HEK293 (cell line): ENCODE measurements around the gene CAMKMT.

Experiments used
- CTCF ChIA-PET: fragments of 350-600 bp; formaldehyde crosslinking; extraction: SDS; loops from one replicate; lab custom pipeline; 2021; ENCODE audit warnings: antibody characterized with exemption; lab: Yijun Ruan, JAX
- POLR2A ChIA-PET: fragments of 300-600 bp; formaldehyde crosslinking; extraction: SDS; loops from one replicate; lab custom pipeline; 2020; ENCODE audit warnings: antibody characterized with exemption, inconsistent platforms; lab: Yijun Ruan, JAX
- H3K27ac ChIP-seq: fragments of 200-500 bp; sonication (Bioruptor generic); 2 replicates; pipeline ENCODE4 v1.5.1; 2014; ENCODE audit warnings: low read depth, low read length, control low read depth, inconsistent platforms; ENCODE audit errors: extremely low read depth
- H3K36me3 ChIP-seq, 2 experiments: fragments of 200-500 bp in 1 of 2; sonication (Bioruptor generic) in 1 of 2; 1 replicate in 1 of 2; 2 replicates in 1 of 2; pipeline ENCODE4 v1.5.1; 2014 to 2017; ENCODE audit warnings: inconsistent platforms in 2 of 2, low read length in 2 of 2; ENCODE audit not compliant: control insufficient read depth in 2 of 2, insufficient read depth in 1 of 2
- H3K4me1 ChIP-seq: fragments of 200-500 bp; sonication (Bioruptor generic); 2 replicates; pipeline ENCODE4 v1.5.1; 2014; ENCODE audit warnings: mild to moderate bottlenecking, low read length, inconsistent platforms; ENCODE audit not compliant: control insufficient read depth, insufficient read depth
- H3K4me3 ChIP-seq: 2 replicates; pipeline ENCODE4 v1.5.1; 2011; ENCODE audit warnings: low read depth, mild to moderate bottlenecking, control low read depth, low read length, moderate library complexity
- H3K9me3 ChIP-seq: fragments of 200-500 bp; sonication (Bioruptor generic); 2 replicates; pipeline ENCODE4 v1.5.1; 2014; ENCODE audit warnings: low read depth, low read length, inconsistent platforms; ENCODE audit not compliant: control insufficient read depth, insufficient read depth
- BCL6B ChIP-seq: fragments of 450-650 bp; formaldehyde crosslinking; IDR thresholded peaks from 2 replicates; pipeline ENCODE4 v1.5.1; 2017; ENCODE audit warnings: missing biosample characterization, missing genetic modification characterization
- HOXD13 ChIP-seq: sonication (generic); formaldehyde crosslinking; IDR thresholded peaks from 2 replicates; pipeline ENCODE4 v1.8.0; 2022; ENCODE audit warnings: missing genetic modification reagents, borderline replicate concordance
- TSHZ1 ChIP-seq: fragments of 450-650 bp; formaldehyde crosslinking; IDR thresholded peaks from 2 replicates; pipeline ENCODE4 v1.5.1; 2016; ENCODE audit warnings: missing biosample characterization, missing genetic modification characterization, borderline replicate concordance
- ZBTB10 ChIP-seq: fragments of 450-650 bp; formaldehyde crosslinking; IDR thresholded peaks from 2 replicates; pipeline ENCODE4 v1.5.1; 2016; ENCODE audit warnings: missing biosample characterization, missing genetic modification characterization
- ZNF148 ChIP-seq: fragments of 450-650 bp; formaldehyde crosslinking; IDR thresholded peaks from 2 replicates; pipeline ENCODE4 v1.5.0; 2017; ENCODE audit warnings: missing biosample characterization, missing genetic modification characterization, borderline replicate concordance
- ZNF302 ChIP-seq: fragments of 450-650 bp; formaldehyde crosslinking; IDR thresholded peaks from 2 replicates; pipeline ENCODE4 v1.5.1; 2016; ENCODE audit warnings: missing biosample characterization, missing genetic modification characterization, low read depth
- ZNF354C ChIP-seq: fragments of 450-650 bp; formaldehyde crosslinking; IDR thresholded peaks from 2 replicates; pipeline ENCODE4 v1.5.1; 2016; ENCODE audit warnings: missing biosample characterization, missing genetic modification characterization, low read depth, borderline replicate concordance
- ZNF560 ChIP-seq: fragments of 450-650 bp; formaldehyde crosslinking; IDR thresholded peaks from 2 replicates; pipeline ENCODE4 v1.5.1; 2017; ENCODE audit warnings: missing biosample characterization, missing genetic modification characterization, borderline replicate concordance
- ZNF585B ChIP-seq: fragments of 450-650 bp; formaldehyde crosslinking; IDR thresholded peaks from 2 replicates; pipeline ENCODE4 v1.5.1; 2016; ENCODE audit warnings: missing biosample characterization, missing genetic modification characterization
- ZNF660 ChIP-seq: fragments of 450-650 bp; IDR thresholded peaks from 2 replicates; pipeline ENCODE4 v1.5.1; 2018; ENCODE audit warnings: missing biosample characterization, mild to moderate bottlenecking, missing genetic modification characterization
- ZNF792 ChIP-seq: fragments of 450-650 bp; formaldehyde crosslinking; IDR thresholded peaks from 2 replicates; pipeline ENCODE4 v1.5.1; 2016; ENCODE audit warnings: missing biosample characterization, missing genetic modification characterization

Gene CAMKMT

GRCh38 chr2:44789446-44789845 lies 427.7 kb downstream of the CAMKMT start (continued):
- TF ChIP-seq TSHZ1 (tag by site-specific recombination) = no peak
- TF ChIP-seq ZNF302 (tag by site-specific recombination) = no peak
- no peak for TF ChIP-seq ZNF354C (tag by site-specific recombination)
- no peak for TF ChIP-seq ZNF792
- no peak for TF ChIP-seq ZNF560
- no peak for TF ChIP-seq BCL6B (tag by site-specific recombination)

- no peaks in the 10 kb centered on the region for H3K9me3 ChIP-seq
- TF ChIP-seq ZNF660 (tag by site-specific recombination) = no peak
- no peak for TF ChIP-seq ZBTB10 (tag by site-specific recombination)
- no peak for TF ChIP-seq HOXD13 (CRISPR knock-in tag)
- no peak for TF ChIP-seq ZNF148 (tag by site-specific recombination)
- no peak for TF ChIP-seq ZNF585B
- TF ChIP-seq, all 188 proteins: peak for 0
- ChIA-PET CTCF (interaction anchor here (1.5 kb wide), 1 partner anchor 311 kb away, joined by 6 read pairs; no protein-coding TSS in a partner anchor), POLR2A (no interaction called here)
- Histone ChIP-seq H3K4me3 (no peak overlapping the region), H3K4me1 (no peaks in the 10 kb centered on the region), H3K36me3 (no peaks in the 10 kb centered on the region), H3K27ac (no peak overlapping the region)
Observed at GRCh38 chr2:44789971-44790721, 428.4 kb downstream of the CAMKMT start.
